ENCODE data around the gene ECT2.
"Not testable (repeated sequence)": the region's sequence is repeated elsewhere in the genome, so short reads cannot be mapped to it uniquely, and the experiment has no call there.

The ECT2 gene

GRCh38 chr3:172866726-172867350 is 116.3 kb downstream of the ECT2 start:
- not testable (repeated sequence) for DNase-seq

GRCh38 chr3:172868582-172869200 is 118.2 kb downstream of the ECT2 start:
- no peak for DNase-seq

GRCh38 chr3:172869368-172869771 is 118.8 kb downstream of the ECT2 start:
- DNase-seq = no peak

GRCh38 chr3:172869784-172870518 is 119.4 kb downstream of the ECT2 start:
- DNase-seq = no peak
